Measurements from ENCODE around the gene PLXNB2.

The PLXNB2 gene

DNA sequence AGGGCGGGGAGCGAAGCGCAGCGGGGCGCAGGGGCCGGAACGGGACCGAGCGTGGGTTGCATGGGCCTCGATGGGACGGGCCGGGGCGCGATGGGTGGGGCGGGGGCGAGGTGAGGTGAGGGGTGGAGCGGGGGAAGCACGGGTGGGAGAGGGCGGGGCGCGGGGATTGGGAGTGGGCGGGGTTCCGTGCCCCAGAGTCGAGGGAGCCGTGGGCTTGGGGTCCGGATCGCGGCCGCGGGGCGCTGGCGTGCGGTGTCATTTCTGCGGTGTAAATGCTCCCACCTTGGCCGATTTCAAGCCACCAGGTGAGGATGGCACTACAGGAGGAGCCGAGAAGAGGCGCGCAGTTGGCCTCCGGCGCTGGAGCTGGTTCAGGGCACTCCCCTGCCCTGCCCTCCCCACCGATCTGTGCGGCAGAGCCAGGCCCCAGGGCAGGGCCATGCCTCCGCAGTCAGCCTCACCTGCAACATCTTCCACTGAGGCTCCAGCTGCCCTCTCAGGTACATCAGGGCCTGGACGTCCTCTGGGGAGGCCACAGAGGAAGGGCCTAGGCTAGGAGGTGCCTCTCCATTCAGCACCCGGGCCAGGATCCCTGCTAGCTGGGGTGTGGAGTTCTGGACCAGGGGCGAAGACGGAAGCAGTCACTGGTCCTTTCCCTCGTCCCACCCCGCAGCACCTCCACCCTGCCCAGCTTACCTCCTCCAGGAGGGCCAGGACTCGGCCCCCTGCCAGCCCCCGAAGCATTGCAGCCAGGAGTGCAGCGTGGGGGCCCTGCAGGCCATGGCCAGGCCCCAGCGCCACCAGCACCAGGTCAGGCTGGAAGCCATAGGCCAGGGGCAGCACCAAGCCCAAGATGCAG lies 62.0 kb downstream of the PLXNB2 start:
- Histone ChIP-seq H3K9me3 (ENCODE audit: control insufficient read depth, insufficient read depth, low read depth, low read length) (no peaks in the 10 kb centered on the region), H3K4me1 (ENCODE audit: control insufficient read depth, insufficient read depth, low read length) (peaks cover 8% of the 10 kb centered on the region), H3K36me3 (ENCODE audit: control insufficient read depth in 2 of 2, insufficient read depth in 1 of 2, low read length in 2 of 2) (peaks cover 11 to 50% of the 10 kb centered on the region in 2 experiments; a peak in 2 of 3 replicates), H3K27ac (ENCODE audit: extremely low read depth, low read depth, low read length) (peak overlapping the region; percentile 87), H3K4me3 (ENCODE audit: low read depth, low read length) (peak overlapping the region; percentile 97)
- CTCF ChIA-PET = interaction anchor here (0.5 to 1.8 kb wide), 4 partner anchors 28 to 170 kb away, joined by 3 to 13 read pairs (median 4); no protein-coding TSS in a partner anchor
- POLR2A ChIA-PET = interaction anchor here (1.0 to 1.5 kb wide), 4 partner anchors 10 to 62 kb away, joined by 3 to 4 read pairs (median 4); partner anchors contain the start of gene PLXNB2
- TF ChIP-seq ZBTB6 (tag by site-specific recombination; IDR thresholded peaks at IDR 0.05) = peak; percentile 64
- no peak for TF ChIP-seq PRDM1 (tag by site-specific recombination; IDR thresholded peaks at IDR 0.05)
- no peak for TF ChIP-seq ZNF514 (tag by site-specific recombination; IDR thresholded peaks at IDR 0.05)
- TF ChIP-seq ZXDB (tag by site-specific recombination; IDR thresholded peaks at IDR 0.05) = 0 out of 2 replicates have a peak, but pooled peaks have one; percentile 57
- no peak for TF ChIP-seq ZNF843 (tag by site-specific recombination; IDR thresholded peaks at IDR 0.05)
- TF ChIP-seq ZNF76 (tag by site-specific recombination; IDR thresholded peaks at IDR 0.05; ENCODE audit: borderline replicate concordance, low read depth) = no peak
- 0 out of 2 replicates have a peak, but pooled peaks have one; percentile 11 for TF ChIP-seq KLF17 (tag by site-specific recombination; IDR thresholded peaks at IDR 0.05)
- TF ChIP-seq ZNF394 (tag by site-specific recombination; IDR thresholded peaks at IDR 0.05; ENCODE audit: borderline replicate concordance) = no peak
- TF ChIP-seq, protein P1, sequence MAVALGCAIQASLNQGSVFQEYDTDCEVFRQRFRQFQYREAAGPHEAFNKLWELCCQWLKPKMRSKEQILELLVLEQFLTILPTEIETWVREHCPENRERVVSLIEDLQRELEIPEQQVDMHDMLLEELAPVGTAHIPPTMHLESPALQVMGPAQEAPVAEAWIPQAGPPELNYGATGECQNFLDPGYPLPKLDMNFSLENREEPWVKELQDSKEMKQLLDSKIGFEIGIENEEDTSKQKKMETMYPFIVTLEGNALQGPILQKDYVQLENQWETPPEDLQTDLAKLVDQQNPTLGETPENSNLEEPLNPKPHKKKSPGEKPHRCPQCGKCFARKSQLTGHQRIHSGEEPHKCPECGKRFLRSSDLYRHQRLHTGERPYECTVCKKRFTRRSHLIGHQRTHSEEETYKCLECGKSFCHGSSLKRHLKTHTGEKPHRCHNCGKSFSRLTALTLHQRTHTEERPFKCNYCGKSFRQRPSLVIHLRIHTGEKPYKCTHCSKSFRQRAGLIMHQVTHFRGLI (tag by site-specific recombination; IDR thresholded peaks at IDR 0.05) = no peak
- TF ChIP-seq SP3 (tag by site-specific recombination; IDR thresholded peaks at IDR 0.05) = peak; percentile 45; the same call in 1 of the 2 replicates
- peak; percentile 77 for TF ChIP-seq ZFHX2 (tag by site-specific recombination; conservative IDR thresholded peaks at IDR 0.05)
- TF ChIP-seq ZNF837 (tag by site-specific recombination; IDR thresholded peaks at IDR 0.05) = no peak
- TF ChIP-seq, protein P2, sequence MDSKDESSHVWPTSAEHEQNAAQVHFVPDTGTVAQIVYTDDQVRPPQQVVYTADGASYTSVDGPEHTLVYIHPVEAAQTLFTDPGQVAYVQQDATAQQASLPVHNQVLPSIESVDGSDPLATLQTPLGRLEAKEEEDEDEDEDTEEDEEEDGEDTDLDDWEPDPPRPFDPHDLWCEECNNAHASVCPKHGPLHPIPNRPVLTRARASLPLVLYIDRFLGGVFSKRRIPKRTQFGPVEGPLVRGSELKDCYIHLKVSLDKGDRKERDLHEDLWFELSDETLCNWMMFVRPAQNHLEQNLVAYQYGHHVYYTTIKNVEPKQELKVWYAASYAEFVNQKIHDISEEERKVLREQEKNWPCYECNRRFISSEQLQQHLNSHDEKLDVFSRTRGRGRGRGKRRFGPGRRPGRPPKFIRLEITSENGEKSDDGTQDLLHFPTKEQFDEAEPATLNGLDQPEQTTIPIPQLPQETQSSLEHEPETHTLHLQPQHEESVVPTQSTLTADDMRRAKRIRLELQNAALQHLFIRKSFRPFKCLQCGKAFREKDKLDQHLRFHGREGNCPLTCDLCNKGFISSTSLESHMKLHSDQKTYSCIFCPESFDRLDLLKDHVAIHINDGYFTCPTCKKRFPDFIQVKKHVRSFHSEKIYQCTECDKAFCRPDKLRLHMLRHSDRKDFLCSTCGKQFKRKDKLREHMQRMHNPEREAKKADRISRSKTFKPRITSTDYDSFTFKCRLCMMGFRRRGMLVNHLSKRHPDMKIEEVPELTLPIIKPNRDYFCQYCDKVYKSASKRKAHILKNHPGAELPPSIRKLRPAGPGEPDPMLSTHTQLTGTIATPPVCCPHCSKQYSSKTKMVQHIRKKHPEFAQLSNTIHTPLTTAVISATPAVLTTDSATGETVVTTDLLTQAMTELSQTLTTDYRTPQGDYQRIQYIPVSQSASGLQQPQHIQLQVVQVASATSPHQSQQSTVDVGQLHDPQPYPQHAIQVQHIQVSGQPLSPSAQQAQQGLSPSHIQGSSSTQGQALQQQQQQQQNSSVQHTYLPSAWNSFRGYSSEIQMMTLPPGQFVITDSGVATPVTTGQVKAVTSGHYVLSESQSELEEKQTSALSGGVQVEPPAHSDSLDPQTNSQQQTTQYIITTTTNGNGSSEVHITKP (tag by site-specific recombination; IDR thresholded peaks at IDR 0.05) = 0 out of 2 replicates have a peak, but pooled peaks have one; percentile 1
- TF ChIP-seq ZFP69B (tag by site-specific recombination; IDR thresholded peaks at IDR 0.05) = no peak
- no peak for TF ChIP-seq ZNF423 (tag by site-specific recombination; IDR thresholded peaks at IDR 0.05)
- no peak for TF ChIP-seq ZNF658 (tag by site-specific recombination; IDR thresholded peaks at IDR 0.05)
- TF ChIP-seq BCL11A (tag by site-specific recombination; IDR thresholded peaks at IDR 0.05; ENCODE audit: low read depth) = no peak
- no peak for TF ChIP-seq ZNF660 (tag by site-specific recombination; IDR thresholded peaks at IDR 0.05)
- TF ChIP-seq SP7 (tag by site-specific recombination; IDR thresholded peaks at IDR 0.05) = 0 out of 2 replicates have a peak, but pooled peaks have one; percentile 20
- TF ChIP-seq KLF1 (tag by site-specific recombination; IDR thresholded peaks at IDR 0.05) = peak; percentile 88
- TF ChIP-seq HIC1 (tag by site-specific recombination; IDR thresholded peaks at IDR 0.05) = peak; percentile 26; the same call in 1 of the 2 replicates
- TF ChIP-seq ZNF785 (tag by site-specific recombination; IDR thresholded peaks at IDR 0.05) = no peak
- 0 out of 2 replicates have a peak, but pooled peaks have one; percentile 34 for TF ChIP-seq ZBTB7A (tag by site-specific recombination; IDR thresholded peaks at IDR 0.05; ENCODE audit: low read depth)
- TF ChIP-seq KLF9 (tag by site-specific recombination; IDR thresholded peaks at IDR 0.05; ENCODE audit: low read depth) = peak; percentile 85
- TF ChIP-seq GLIS2 (tag by site-specific recombination; IDR thresholded peaks at IDR 0.05) = 0 out of 2 replicates have a peak, but pooled peaks have one; percentile 14
- no peak for TF ChIP-seq ZNF335 (tag by site-specific recombination; conservative IDR thresholded peaks at IDR 0.05)

Measured in HEK293 (cell line).